ENCODE results near the gene ANKRD9.

GRCh38 chr14:102496958-102497744 lies 12.4 kb downstream of the ANKRD9 start:
- TF ChIP-seq EP300 (IDR thresholded peaks at IDR 0.05; ENCODE audit: borderline replicate concordance), result no peak
- TF ChIP-seq, protein P1, sequence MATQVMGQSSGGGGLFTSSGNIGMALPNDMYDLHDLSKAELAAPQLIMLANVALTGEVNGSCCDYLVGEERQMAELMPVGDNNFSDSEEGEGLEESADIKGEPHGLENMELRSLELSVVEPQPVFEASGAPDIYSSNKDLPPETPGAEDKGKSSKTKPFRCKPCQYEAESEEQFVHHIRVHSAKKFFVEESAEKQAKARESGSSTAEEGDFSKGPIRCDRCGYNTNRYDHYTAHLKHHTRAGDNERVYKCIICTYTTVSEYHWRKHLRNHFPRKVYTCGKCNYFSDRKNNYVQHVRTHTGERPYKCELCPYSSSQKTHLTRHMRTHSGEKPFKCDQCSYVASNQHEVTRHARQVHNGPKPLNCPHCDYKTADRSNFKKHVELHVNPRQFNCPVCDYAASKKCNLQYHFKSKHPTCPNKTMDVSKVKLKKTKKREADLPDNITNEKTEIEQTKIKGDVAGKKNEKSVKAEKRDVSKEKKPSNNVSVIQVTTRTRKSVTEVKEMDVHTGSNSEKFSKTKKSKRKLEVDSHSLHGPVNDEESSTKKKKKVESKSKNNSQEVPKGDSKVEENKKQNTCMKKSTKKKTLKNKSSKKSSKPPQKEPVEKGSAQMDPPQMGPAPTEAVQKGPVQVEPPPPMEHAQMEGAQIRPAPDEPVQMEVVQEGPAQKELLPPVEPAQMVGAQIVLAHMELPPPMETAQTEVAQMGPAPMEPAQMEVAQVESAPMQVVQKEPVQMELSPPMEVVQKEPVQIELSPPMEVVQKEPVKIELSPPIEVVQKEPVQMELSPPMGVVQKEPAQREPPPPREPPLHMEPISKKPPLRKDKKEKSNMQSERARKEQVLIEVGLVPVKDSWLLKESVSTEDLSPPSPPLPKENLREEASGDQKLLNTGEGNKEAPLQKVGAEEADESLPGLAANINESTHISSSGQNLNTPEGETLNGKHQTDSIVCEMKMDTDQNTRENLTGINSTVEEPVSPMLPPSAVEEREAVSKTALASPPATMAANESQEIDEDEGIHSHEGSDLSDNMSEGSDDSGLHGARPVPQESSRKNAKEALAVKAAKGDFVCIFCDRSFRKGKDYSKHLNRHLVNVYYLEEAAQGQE (IDR thresholded peaks at IDR 0.05; ENCODE audit: low read depth), result no peak
- no peak for TF ChIP-seq TEAD4 (IDR thresholded peaks at IDR 0.05)
- no peak for TF ChIP-seq RAD21 (IDR thresholded peaks at IDR 0.05; ENCODE audit: low read depth)
- no peak for TF ChIP-seq CEBPB (IDR thresholded peaks at IDR 0.05)
- no peak for TF ChIP-seq EGR1 (IDR thresholded peaks at IDR 0.05)
- no peak for TF ChIP-seq CREB1 (IDR thresholded peaks at IDR 0.05; ENCODE audit: low read depth)
- TF ChIP-seq YY1 (IDR thresholded peaks at IDR 0.05; ENCODE audit: low read depth), result no peak
- no peak for TF ChIP-seq FOXM1 (IDR thresholded peaks at IDR 0.05; ENCODE audit: borderline replicate concordance, low read depth)
- no peak for TF ChIP-seq TAF1 (IDR thresholded peaks at IDR 0.05; ENCODE audit: low read depth)

Measured in Ishikawa (cell line).